OCI-LY7 (cell line): Measurements from ENCODE around the gene APEH. TPM values are rescaled to one million over a fixed set of nuclear protein-coding genes. Genes with fewer than 3 reads are reported as not detected.
A peak's percentile ranks its signal among the peaks of the same experiment; 100 is the strongest.

Source experiments
- Bru-seq: library from RNA; stranded (reverse); fragments of 400-500 nt; gene quantifications from one replicate; lab custom pipeline; 2021; lab: Mats Ljungman, UMichigan
- BruChase-seq, 2 experiments: library from RNA; stranded (reverse); fragments of 400-500 nt; gene quantifications; one replicate each; lab custom pipeline; 2021; lab: Mats Ljungman, UMichigan
- BruUV-seq: library from RNA; stranded (reverse); fragments of 400-500 nt; replicated peaks from 2 replicates; lab custom pipeline; 2021; lab: Mats Ljungman, UMichigan
- CTCF ChIA-PET: fragments of 300-600 bp; sonication (Branson Sonifier 250); formaldehyde crosslinking; loops from one replicate; lab custom pipeline; 2022; ENCODE audit warnings: antibody characterized with exemption; ENCODE audit not compliant: unreplicated experiment; lab: Charles Lee
- POLR2A ChIA-PET: fragments of 300-600 bp; sonication (Branson Sonifier 250); formaldehyde crosslinking; loops from one replicate; lab custom pipeline; 2022; ENCODE audit warnings: antibody characterized with exemption; lab: Charles Lee
- DNase-seq: peaks from one replicate; pipeline ENCODE4 v3.0.0-alpha.2; 2015; ENCODE audit warnings: low spot score
- H2AFZ ChIP-seq: fragments of 200-600 bp; sonication (generic), shearing (Covaris generic); 2 replicates; pipeline ENCODE4 v1.6.1; 2014; ENCODE audit warnings: mild to moderate bottlenecking, antibody characterized with exemption, low read length, moderate library complexity
- H3K27ac ChIP-seq: fragments of 200-600 bp; sonication (generic); 2 replicates; pipeline ENCODE4 v1.5.1; 2014; ENCODE audit warnings: mixed run types, low read depth, mild to moderate bottlenecking, moderate library complexity, low read length, inconsistent platforms; ENCODE audit not compliant: poor library complexity, severe bottlenecking
- H3K36me3 ChIP-seq: fragments of 200-600 bp; sonication (generic); 2 replicates; pipeline ENCODE4 v1.6.1; 2014; ENCODE audit warnings: mild to moderate bottlenecking, antibody characterized with exemption, low read length, moderate library complexity, mixed read lengths; ENCODE audit not compliant: insufficient read depth
- H3K4me1 ChIP-seq: fragments of 200-600 bp; sonication (generic); 2 replicates; pipeline ENCODE4 v1.5.1; 2014; ENCODE audit warnings: mild to moderate bottlenecking, low read length; ENCODE audit not compliant: insufficient read depth, poor library complexity, severe bottlenecking
- H3K4me2 ChIP-seq: fragments of 200-600 bp; sonication (generic); 2 replicates; pipeline ENCODE4 v1.6.1; 2014; ENCODE audit warnings: mild to moderate bottlenecking, low read length
- H3K4me3 ChIP-seq: fragments of 200-600 bp; sonication (generic); 2 replicates; pipeline ENCODE4 v1.5.1; 2014; ENCODE audit warnings: mild to moderate bottlenecking, low read depth, low read length; ENCODE audit not compliant: poor library complexity, severe bottlenecking
- H3K79me2 ChIP-seq: fragments of 200-600 bp; sonication (generic); 2 replicates; pipeline ENCODE4 v1.6.1; 2016; ENCODE audit warnings: low read depth, mild to moderate bottlenecking, low read length, moderate library complexity, mixed read lengths; ENCODE audit not compliant: insufficient read depth
- H3K9me2 ChIP-seq: fragments of 200-600 bp; sonication (generic); 2 replicates; pipeline ENCODE4 v1.6.1; 2016; ENCODE audit warnings: mild to moderate bottlenecking, low read length, mixed read lengths; ENCODE audit not compliant: insufficient read depth
- H3K9me3 ChIP-seq: fragments of 200-600 bp; sonication (generic); 2 replicates; pipeline ENCODE4 v1.6.1; 2014; ENCODE audit warnings: mild to moderate bottlenecking, mixed run types, low read length, mixed read lengths
- H4K20me1 ChIP-seq: fragments of 200-600 bp; sonication (generic); 2 replicates; pipeline ENCODE4 v1.6.1; 2014; ENCODE audit warnings: mild to moderate bottlenecking, antibody characterized with exemption, low read length, moderate library complexity, mixed read lengths; ENCODE audit not compliant: insufficient read depth
- EZH2phosphoT487 ChIP-seq: fragments of 200-600 bp; sonication (generic); IDR thresholded peaks from 2 replicates; pipeline ENCODE4 v1.6.1; 2018; ENCODE audit warnings: low read depth, borderline replicate concordance, mild to moderate bottlenecking, mixed run types, antibody characterized with exemption, low read length, moderate library complexity, mixed read lengths
- intact Hi-C: fragments of 100-400 bp; cut with micrococcal nuclease; formaldehyde crosslinking; loops from one replicate; pipeline ENCODE4 v1.10.0; 2022; ENCODE audit not compliant: unreplicated experiment
- long read RNA-seq: library from polyadenylated mRNA; stranded (forward); transcript quantifications from one replicate; pipeline ENCODE4 v2.0.0, GENCODE V29; 2022
- total RNA-seq, 2 experiments: library from RNA; depleted of rRNA in 1 of 2; stranded (reverse); fragments of >200 nt in 1 of 2; shearing (Covaris generic) in 1 of 2; gene quantifications; 2 replicates each; pipeline ENCODE4 v1.2.3, GENCODE V29; 2014 to 2022
- TF ChIP-seq, protein P1 (sequence below): fragments of 200-600 bp; sonication (generic); conservative IDR thresholded peaks from 2 replicates; pipeline ENCODE4 v1.5.1; 2014; ENCODE audit warnings: mild to moderate bottlenecking, antibody characterized with exemption, low read length, moderate library complexity, mixed read lengths

The APEH gene
- total RNA-seq (2014; rRNA removed; shearing (Covaris generic)), result 94.8 and 112 TPM in 2 replicates
- total RNA-seq (2022), result 132 and 133 TPM in 2 replicates
- percentile 62 among the genes with signal in this experiment for Bru-seq, nascent RNA
- percentile 69 among the genes with signal in this experiment for BruChase-seq, experiment 1, labeled RNA remaining after a 6-hour chase
- BruChase-seq, experiment 2, labeled RNA remaining after a 2-hour chase, result percentile 66 among the genes with signal in this experiment
- long read RNA-seq, transcript APEH-201 (22 exons, 3,220 nt), result major isoform, 84 of 191 reads
- long read RNA-seq, partial matches to known transcripts, result 72 of 191 reads
- long read RNA-seq, other reads (novel, unspliced or antisense), result 35 of 191 reads

DNA sequence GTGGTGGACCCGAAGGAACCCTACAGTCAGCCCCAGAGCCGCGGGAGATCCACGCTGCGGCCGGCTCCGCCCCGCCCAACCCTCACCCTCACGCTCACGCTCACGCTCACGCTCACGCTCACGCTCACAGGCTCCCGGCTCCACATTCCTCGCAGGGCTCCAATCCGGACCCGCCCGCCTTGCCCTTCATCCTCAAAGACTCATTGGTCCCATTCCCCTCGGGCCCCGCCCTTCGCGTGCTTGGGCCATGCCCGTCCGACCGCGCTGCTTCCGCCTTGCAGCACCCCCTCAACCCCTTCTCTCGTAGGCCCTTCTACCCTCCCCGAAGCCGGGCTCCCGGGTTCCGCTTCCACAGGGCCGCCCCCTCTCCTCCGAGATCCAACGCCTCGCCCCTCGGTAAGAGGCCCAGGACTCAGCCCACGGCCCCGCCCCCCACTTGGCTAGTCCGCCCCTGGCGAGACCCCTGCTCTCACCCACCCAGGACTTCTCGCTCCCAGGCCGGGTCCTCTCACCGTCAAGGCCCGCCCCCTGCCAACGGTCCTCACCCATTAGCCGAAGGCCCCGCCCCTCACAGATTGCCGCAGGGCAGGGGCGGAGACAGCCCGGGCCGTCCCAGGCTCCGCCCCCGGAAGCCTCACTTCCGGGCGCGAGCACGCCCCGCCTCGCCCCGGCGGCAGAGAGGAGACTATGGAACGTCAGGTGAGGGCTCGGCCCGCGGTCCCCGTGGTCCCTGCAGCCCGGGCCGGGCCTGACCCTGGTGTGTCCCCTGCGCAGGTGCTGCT is at the start of gene APEH:
APEH (plus strand) TSS at position 637 of the 782 bp plus-strand sequence; CDS start at position 688, 51 bp downstream.
- no TSS peak for BruUV-seq
- peaks cover 17% of the 10 kb centered on the region for H3K4me1 ChIP-seq
- ChIA-PET POLR2A (interaction anchor here (1.1 to 2.8 kb wide), 2 partner anchors 134 to 334 kb away, joined by 6 to 18 read pairs; partner anchors contain the start of gene USP4), CTCF (interaction anchor here (1.4 kb wide), 1 partner anchor 134 kb away, joined by 10 read pairs; no protein-coding TSS in a partner anchor)
- intact Hi-C loops, result loop anchor here (2.0 to 5.0 kb wide), 4 partner anchors 203 to 653 kb away; partner anchors contain the start of genes DAG1, QRICH1 and USP4
- DNase-seq, result peak; percentile 98
- H3K27ac ChIP-seq, result peak within 1 kb of the TSS; percentile 84
- peaks cover 32% of the 10 kb centered on the region for H3K36me3 ChIP-seq
- H3K4me2 ChIP-seq, result peak within 1 kb of the TSS; percentile 83
- TF ChIP-seq, protein P1, sequence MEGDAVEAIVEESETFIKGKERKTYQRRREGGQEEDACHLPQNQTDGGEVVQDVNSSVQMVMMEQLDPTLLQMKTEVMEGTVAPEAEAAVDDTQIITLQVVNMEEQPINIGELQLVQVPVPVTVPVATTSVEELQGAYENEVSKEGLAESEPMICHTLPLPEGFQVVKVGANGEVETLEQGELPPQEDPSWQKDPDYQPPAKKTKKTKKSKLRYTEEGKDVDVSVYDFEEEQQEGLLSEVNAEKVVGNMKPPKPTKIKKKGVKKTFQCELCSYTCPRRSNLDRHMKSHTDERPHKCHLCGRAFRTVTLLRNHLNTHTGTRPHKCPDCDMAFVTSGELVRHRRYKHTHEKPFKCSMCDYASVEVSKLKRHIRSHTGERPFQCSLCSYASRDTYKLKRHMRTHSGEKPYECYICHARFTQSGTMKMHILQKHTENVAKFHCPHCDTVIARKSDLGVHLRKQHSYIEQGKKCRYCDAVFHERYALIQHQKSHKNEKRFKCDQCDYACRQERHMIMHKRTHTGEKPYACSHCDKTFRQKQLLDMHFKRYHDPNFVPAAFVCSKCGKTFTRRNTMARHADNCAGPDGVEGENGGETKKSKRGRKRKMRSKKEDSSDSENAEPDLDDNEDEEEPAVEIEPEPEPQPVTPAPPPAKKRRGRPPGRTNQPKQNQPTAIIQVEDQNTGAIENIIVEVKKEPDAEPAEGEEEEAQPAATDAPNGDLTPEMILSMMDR, result no peak
- TF ChIP-seq EZH2phosphoT487, result no peak
- H3K4me3 ChIP-seq, result peak within 1 kb of the TSS; percentile 89
- H4K20me1 ChIP-seq, result no peaks in the 10 kb centered on the region
- no peaks in the 10 kb centered on the region for H3K9me2 ChIP-seq
- H3K9me3 ChIP-seq, result no peaks in the 10 kb centered on the region
- peak within 1 kb of the TSS; percentile 53; the same call in 1 of the 2 replicates for H2AFZ ChIP-seq
- H3K79me2 ChIP-seq, result peaks cover 8% of the 10 kb centered on the region; the same call in 1 of the 2 replicates

DNA sequence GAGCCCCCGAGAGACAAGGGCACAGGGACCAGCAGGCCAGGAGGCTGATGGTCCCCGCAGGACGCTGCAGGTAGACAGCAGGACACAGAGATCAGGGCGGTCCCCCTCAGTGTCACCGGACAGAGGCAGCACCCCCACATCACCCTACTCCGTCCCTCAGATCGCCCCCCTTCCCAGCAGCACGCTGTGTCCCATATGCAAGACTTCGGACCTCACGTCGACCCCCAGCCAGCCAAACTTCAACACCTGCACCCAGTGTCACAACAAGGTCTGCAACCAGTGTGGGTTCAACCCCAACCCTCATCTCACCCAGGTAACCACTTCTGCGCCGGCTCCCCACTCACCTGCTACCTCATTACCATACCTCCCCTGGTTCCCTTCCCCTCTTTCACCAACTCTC is 49.1 kb upstream of the APEH start:
- TF ChIP-seq EZH2phosphoT487, result no peak
- TF ChIP-seq, protein P1, result no peak
- Histone ChIP-seq H3K27ac (no peak overlapping the region), H3K4me3 (no peak overlapping the region), H3K4me1 (no peaks in the 10 kb centered on the region), H2AFZ (no peak overlapping the region), H3K79me2 (no peaks in the 10 kb centered on the region), H4K20me1 (no peaks in the 10 kb centered on the region), H3K9me3 (no peaks in the 10 kb centered on the region), H3K36me3 (no peaks in the 10 kb centered on the region), H3K9me2 (no peaks in the 10 kb centered on the region), H3K4me2 (no peak overlapping the region)
- BruUV-seq, result no TSS peak
- no peak for DNase-seq
- intact Hi-C loops, result no loop called here
- ChIA-PET POLR2A (no interaction called here), CTCF (no interaction called here)
